HepG2 (cell line): ENCODE results near the gene C13orf46.

ENCODE experiments used
- ESRRA ChIP-seq: sonication (generic); formaldehyde crosslinking; IDR thresholded peaks from 2 replicates; pipeline ENCODE4 v1.5.1; 2020; ENCODE audit warnings: mild to moderate bottlenecking, low read depth, missing genetic modification reagents
- FOXJ3 ChIP-seq: sonication (generic); formaldehyde crosslinking; IDR thresholded peaks from 2 replicates; pipeline ENCODE4 v1.4.0; 2020; ENCODE audit warnings: missing genetic modification reagents, mild to moderate bottlenecking, borderline replicate concordance
- PTBP1 ChIP-seq: fragments of 200-400 bp; formaldehyde crosslinking; IDR thresholded peaks from 2 replicates; pipeline ENCODE4 v1.6.1; 2018; ENCODE audit warnings: low read length, low read depth; ENCODE audit not compliant: poor library complexity, severe bottlenecking
- RAD21 ChIP-seq: fragments of 450-650 bp; formaldehyde crosslinking; IDR thresholded peaks from 2 replicates; pipeline ENCODE4 v1.5.0; 2020; ENCODE audit warnings: mild to moderate bottlenecking
- TCF12 ChIP-seq, 2 experiments: fragments of 450-650 bp in 1 of 2; sonication (generic) in 1 of 2; formaldehyde crosslinking in 1 of 2; IDR thresholded peaks; 2 replicates each; pipeline versions ENCODE4 v1.6.1 to v1.8.0; 2017 to 2022; ENCODE audit warnings: antibody characterized with exemption in 1 of 2, mild to moderate bottlenecking in 1 of 2, missing genetic modification reagents in 1 of 2, moderate library complexity in 1 of 2

- TF ChIP-seq RAD21 (CRISPR knock-in tag) (no peak), TCF12 (IDR thresholded peaks at IDR 0.05) (no peak), TCF12 (CRISPR knock-in tag; IDR thresholded peaks at IDR 0.05) (no peak), FOXJ3 (CRISPR knock-in tag) (no peak), ESRRA (CRISPR knock-in tag) (no peak), PTBP1 (no peak)
Measured at GRCh38 chr13:113995051-113995601, 21.2 kb upstream of the C13orf46 start.
